ENCODE results near the gene HYAL2. TPM values are rescaled to one million over a fixed set of nuclear protein-coding genes. Genes with fewer than 3 reads are reported as not detected.

The HYAL2 gene
- total RNA-seq, 3 donors from 2014 or later: 66.0 to 215 (median 96.0) TPM

DNA sequence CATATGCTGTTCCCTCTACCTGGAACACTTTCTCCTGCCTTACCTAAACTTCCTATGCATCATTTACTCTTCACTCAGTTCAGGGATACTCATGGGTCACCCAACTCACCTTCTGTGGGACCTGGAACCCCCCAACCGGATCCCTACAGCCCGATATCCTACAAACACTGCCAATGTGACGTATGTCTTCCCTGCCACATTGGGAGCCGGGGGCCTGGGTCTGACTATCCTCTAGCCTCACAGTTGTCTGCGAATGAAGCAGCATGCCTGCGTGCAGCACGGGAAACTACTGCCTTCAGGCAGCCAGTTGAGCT, 27.6 kb upstream of the HYAL2 start:
- H3K4me1 ChIP-seq: peaks cover 11 to 13% of the 10 kb centered on the region in 2 donors
- intact Hi-C loops (cut with DNase I; ENCODE audit: low total_unique reads): no loop called here
- H3K9me3 ChIP-seq: no peaks in the 10 kb centered on the region
- peak overlapping the region; percentile 94 to 95 for H3K27ac ChIP-seq
- TF ChIP-seq POLR2A (IDR thresholded peaks at IDR 0.05): no peak
- TF ChIP-seq, protein P1, sequence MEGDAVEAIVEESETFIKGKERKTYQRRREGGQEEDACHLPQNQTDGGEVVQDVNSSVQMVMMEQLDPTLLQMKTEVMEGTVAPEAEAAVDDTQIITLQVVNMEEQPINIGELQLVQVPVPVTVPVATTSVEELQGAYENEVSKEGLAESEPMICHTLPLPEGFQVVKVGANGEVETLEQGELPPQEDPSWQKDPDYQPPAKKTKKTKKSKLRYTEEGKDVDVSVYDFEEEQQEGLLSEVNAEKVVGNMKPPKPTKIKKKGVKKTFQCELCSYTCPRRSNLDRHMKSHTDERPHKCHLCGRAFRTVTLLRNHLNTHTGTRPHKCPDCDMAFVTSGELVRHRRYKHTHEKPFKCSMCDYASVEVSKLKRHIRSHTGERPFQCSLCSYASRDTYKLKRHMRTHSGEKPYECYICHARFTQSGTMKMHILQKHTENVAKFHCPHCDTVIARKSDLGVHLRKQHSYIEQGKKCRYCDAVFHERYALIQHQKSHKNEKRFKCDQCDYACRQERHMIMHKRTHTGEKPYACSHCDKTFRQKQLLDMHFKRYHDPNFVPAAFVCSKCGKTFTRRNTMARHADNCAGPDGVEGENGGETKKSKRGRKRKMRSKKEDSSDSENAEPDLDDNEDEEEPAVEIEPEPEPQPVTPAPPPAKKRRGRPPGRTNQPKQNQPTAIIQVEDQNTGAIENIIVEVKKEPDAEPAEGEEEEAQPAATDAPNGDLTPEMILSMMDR (IDR thresholded peaks at IDR 0.05): no peak
- TF ChIP-seq POLR2AphosphoS5 (IDR thresholded peaks at IDR 0.05): no peak
- peak overlapping the region; percentile 78 to 82 (median 79) for H3K4me3 ChIP-seq
- H3K36me3 ChIP-seq: peaks cover 7% of the 10 kb centered on the region
- H3K27me3 ChIP-seq: no peaks in the 10 kb centered on the region
- DNase-seq (ENCODE audit: low spot score in 2 of 2): no peak

DNA sequence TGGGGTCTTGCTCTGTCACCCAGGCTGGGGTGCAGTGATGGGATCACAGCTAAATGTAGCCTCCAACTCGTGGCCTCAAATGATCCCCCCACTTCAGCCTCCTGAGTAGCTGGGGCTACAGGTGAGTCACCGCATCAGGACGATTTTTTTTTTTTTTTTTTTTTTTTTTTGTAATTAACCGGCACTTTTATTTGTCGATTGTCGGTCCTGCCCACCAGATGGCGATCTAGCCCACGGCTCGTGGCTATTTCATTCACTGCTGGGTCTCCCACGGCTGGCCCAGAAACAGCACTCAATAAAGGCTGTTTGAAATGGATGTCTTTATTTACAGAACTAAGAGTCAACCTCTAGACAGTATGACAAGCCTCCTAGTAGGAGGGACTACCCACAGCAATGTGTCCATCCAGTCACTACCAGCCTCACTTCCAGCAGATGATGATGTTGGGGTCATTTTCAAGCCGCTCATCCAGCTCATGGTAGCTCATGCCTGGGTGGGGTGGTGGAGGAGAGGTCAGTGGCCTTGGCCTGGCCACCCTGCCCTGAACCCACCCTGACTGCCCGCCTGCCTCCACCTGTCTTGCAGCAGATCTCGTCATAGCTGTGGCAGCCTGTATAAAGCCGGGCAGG, 24.8 kb upstream of the HYAL2 start:
- Histone ChIP-seq H3K9me3 (no peaks in the 10 kb centered on the region), H3K36me3 (no peaks in the 10 kb centered on the region), H3K27ac (peak overlapping the region in 1 of 2 donors; percentile 32), H3K4me1 (peaks cover 11 to 13% of the 10 kb centered on the region in 2 donors), H3K4me3 (no peak overlapping the region), H3K27me3 (no peaks in the 10 kb centered on the region)
- intact Hi-C loops (cut with DNase I; ENCODE audit: low total_unique reads): no loop called here
- TF ChIP-seq, protein P1 (IDR thresholded peaks at IDR 0.05): peak in 2 of 3 donors; percentile 31 to 61
- TF ChIP-seq POLR2A (IDR thresholded peaks at IDR 0.05): no peak
- no peak for TF ChIP-seq POLR2AphosphoS5 (IDR thresholded peaks at IDR 0.05)
- DNase-seq (ENCODE audit: low spot score in 2 of 2): peak in 1 of 2 donors; percentile 58

DNA sequence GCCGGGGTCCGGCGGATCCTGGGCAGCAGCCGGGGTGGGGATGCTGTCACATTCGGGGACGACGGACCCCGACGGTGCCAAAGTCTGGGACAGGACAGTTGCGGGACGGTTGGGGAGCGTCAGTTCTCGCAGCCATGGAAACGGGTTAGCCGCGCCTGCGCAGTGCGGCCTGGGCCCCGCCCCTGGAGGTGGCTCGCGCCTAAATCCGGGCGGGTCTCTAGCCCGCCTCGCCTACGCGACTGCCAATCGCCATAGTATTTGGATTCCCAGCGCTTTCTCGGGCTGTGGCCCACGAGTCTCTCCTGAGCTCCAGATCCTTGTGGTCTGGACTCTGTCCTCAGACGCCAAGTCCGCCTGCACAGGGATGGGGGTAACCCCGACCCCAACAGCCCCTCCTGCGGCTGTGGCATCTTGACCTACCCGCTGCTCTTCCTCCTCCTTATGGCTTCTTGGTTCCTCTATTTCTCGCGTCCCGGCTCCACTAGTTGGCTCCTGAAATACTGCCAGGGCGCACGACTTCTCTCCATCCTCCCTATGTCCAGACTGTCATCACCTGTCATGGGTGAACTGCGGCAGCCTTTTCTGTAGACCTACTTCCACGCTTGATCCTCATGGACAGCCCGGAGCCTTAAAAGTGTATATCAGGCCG, 23.2 kb upstream of the HYAL2 start, which contains the start of gene ZMYND10:
Gene ZMYND10, minus strand, starts transcription at position 147 of the 649 bp plus-strand sequence. CDS start 153 bp downstream, outside the sequence.
- intact Hi-C loops (cut with DNase I; ENCODE audit: low total_unique reads): no loop called here
- Histone ChIP-seq H3K27ac (peak within 1 kb of the TSS in 1 of 2 donors; percentile 25), H3K27me3 (no peaks in the 10 kb centered on the region), H3K9me3 (no peaks in the 10 kb centered on the region), H3K36me3 (no peaks in the 10 kb centered on the region), H3K4me3 (peak within 1 kb of the TSS; percentile 32 to 67 (median 51)), H3K4me1 (peaks cover 11 to 12% of the 10 kb centered on the region in 2 donors)
- DNase-seq (ENCODE audit: low spot score in 2 of 2): peak; percentile 60 to 74
- TF ChIP-seq, protein P1 (IDR thresholded peaks at IDR 0.05): no peak
- TF ChIP-seq POLR2AphosphoS5 (IDR thresholded peaks at IDR 0.05) (no peak), POLR2A (IDR thresholded peaks at IDR 0.05) (no peak)

DNA sequence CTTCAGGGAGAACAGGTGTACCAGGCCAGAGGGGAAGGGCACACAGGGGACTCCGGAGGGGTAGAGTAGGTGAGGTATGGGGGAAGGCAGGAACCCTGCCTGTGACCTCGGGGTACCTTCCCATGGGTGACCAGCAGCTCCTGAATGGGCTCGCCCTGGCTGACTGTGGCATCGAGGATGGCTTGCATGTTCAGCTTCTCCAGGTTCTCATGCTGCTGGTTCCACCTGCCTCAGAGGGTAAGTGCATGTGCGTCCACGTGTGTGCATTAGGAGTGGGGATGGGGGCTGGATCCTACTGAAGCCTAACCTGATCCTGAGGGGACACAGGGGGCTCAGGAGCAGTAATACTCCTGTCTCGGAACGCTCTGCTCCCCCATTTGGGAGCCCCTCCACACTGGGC, 22.5 kb upstream of the HYAL2 start:
- H3K27me3 ChIP-seq: no peaks in the 10 kb centered on the region
- intact Hi-C loops (cut with DNase I; ENCODE audit: low total_unique reads): no loop called here
- H3K36me3 ChIP-seq: no peaks in the 10 kb centered on the region
- H3K27ac ChIP-seq: no peak overlapping the region
- H3K4me3 ChIP-seq: peak overlapping the region in 2 of 3 donors; percentile 51 to 67
- DNase-seq (ENCODE audit: low spot score in 2 of 2): no peak
- no peaks in the 10 kb centered on the region for H3K9me3 ChIP-seq
- H3K4me1 ChIP-seq: peaks cover 11 to 17% of the 10 kb centered on the region in 2 donors
- no peak for TF ChIP-seq POLR2A (IDR thresholded peaks at IDR 0.05)
- no peak for TF ChIP-seq POLR2AphosphoS5 (IDR thresholded peaks at IDR 0.05)
- TF ChIP-seq, protein P1 (IDR thresholded peaks at IDR 0.05): no peak
